NCI-H2227 treated with DMSO at 0.1 percent for 48 hours (cell line): Measurements from ENCODE around the gene MSI2.
A peak's percentile ranks its signal among the peaks of the same experiment; 100 is the strongest.

Source experiments
- DNase-seq: peaks from one replicate; lab custom pipeline; 2025; lab: John Stamatoyannopoulos, UW

MSI2 gene

DNA sequence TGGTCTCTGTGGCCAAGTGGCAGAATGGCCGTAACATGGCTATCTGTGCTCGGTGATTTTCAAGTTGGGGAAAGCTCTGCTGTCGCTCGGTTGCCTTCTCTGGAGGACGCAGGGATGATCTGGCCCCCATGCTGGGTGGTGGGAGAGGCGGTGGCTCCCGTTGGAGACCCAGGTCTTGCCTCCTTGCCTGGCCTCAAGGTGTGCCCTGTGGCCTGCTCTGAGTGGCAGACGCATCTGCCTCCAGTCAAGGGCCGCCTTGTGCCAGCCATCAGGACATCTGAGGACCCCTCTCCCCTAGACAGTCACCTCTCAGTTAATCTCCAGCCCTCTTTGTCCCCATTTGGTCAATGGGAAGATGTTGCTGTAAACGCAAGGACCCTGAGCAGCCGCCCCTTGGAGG, 322.9 kb downstream of the MSI2 start:
- DNase-seq = no peak

DNA sequence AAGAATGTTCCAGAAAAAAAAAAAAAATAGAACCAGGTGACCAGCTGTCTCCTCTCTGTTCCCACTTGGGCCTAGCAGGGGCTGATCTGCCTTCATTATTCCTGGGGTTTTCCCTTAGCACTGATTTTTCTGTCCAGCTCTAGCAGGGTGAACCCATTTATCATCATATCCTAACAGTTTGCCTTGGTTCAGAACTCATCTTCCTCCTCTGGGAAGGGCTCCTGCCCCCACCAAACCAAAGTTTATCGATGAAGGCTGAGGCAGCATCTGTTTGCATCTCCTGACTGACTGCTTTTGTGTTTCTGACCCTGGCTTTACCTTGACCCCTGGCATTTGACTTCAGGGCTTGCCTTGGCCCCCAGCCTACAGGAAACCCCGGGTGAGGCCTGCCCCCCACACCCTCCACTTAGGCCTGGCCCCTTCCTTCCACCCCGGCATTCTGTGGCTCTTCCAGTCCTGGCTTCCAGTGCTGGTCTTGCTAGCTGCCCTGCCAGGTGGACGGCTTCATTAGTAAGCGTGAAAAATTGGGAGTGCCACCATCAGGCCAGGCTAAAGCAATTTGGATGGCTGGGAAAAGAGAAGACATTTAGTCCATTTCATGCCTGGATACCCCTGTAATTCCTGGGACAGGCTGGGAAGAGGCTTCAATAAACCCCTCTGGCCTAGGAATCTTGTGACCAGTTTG, 323.9 kb downstream of the MSI2 start:
- DNase-seq = no peak

DNA sequence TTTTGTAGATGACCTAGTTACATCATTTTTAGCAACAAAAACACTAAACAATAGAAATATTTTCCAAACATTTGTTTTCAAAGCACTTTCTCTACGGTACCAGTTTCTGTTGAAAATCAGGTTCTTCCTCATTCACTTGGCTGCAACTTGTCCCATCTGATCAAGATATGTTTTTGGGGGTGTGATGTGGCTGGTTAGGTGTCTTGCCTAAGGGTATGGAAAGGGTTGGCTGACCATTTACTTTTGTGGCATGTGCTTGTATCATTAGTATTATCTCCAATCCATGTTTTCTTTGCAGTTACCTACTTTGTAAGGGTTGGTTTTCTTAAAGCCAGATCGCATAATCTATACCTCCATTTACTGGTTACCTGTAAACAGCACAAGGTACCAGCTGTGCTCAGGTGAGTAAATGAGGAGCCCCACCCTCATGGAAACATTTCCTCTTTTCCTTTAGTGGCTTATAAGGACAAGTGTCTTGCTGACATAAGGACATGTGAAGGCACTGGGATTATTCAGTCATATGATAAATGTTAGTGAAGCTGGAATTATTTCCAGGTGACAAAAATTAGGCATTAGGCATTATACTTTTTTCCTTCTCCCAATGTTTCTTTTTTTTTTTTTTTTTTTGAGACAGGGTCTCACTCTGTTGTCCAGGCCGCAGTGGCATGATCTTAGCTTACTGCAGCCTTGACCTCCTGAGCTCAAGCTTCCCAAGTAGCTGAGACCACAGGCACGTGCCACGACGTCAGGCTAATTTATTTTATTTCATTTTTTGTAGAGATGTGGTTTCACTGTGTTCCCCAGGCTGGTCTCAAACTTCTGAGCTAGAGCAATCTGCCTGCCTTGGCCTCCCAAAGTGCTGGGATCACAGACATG, 326.8 kb downstream of the MSI2 start:
- no peak for DNase-seq

DNA sequence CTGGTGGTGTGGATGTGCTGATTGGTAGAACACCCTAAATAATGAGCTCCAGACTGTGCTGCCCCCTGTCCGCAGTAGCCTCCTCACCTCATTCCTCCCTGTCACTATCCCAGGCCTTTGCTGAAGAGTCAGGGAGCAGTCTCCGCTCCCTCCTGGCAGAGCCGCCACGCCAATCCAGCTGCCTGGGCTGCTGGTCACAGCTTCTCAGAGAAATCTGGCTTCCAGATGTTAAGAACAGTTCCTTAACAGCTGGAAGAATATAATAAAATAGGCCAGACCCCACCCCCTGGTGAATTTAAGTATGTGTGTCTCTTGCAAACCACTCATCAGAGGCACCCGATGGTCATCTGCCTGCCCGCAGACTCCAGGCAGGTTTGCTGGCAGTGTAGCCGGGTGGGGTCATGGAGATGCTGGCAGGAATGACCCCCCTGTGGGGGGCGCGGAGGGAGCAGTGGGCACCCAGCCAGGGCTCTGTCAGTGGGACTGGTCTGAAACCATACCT, 327.8 kb downstream of the MSI2 start:
- DNase-seq = no peak

DNA sequence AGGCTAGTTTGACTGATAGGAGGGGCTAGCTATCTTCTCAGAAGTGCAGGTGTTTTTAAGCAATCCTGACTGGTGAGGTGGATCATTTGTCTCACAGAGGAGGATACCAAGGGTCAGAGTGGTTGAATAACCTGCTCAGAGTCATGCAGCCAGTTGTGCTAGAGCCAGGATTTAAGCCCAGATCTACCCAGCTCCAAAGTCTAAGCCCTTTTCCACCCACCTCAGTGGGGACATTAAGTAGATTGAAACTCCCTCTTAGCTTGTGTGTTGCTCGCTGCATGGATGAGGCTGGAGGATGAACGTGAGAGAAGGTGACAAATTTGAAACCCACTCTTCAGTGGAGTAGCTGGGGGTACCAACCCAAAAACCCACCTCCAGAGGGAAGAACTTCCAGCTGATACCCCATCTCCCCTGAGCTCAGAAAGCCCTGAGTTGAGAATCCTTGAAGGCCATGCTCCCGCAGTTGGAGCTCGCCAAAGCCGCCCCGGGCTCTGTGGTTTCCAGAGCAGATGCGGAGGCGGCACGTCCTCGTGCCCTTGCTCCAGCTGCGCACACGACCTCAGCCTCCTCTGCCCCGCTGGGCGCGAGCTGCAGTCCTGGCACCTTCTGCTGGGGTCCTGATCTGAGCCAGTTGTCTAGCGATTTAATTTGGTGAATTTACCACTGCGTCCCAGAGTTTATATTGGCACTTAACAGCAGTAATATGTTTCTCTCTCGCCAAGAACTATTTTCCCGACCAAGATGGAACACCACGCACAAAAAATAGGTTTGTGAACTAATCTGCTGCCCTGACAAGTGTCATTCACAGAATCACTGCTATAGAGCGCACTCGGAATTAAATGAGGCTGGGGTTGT, 329.2 kb downstream of the MSI2 start:
- DNase-seq = no peak

DNA sequence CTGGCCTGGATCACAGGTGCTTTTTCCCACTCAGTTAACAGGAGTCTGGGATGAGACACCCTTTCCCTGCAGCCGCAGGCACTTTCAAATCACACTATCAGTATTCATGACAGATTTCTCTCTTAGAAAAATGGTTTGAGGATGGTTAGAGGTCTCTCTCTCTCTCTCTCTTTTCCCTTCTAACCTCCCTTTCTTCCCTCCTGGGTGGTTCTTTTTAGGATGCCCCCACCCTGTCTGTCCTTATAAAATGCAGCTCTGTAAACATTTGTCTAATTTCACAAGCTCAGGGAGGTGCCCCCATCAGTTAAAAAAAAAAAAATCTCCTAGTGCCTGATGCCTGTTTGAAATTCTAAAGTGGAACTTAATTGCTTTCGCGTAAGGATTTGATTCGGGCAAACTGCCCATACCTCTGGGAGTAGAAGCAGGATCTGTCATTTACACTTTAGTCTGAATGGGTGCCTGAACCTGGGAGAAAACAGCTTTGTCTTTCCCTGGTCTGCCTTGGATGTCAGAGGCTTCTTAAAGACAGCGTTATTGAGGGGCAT, 329.9 kb downstream of the MSI2 start:
- no peak for DNase-seq

DNA sequence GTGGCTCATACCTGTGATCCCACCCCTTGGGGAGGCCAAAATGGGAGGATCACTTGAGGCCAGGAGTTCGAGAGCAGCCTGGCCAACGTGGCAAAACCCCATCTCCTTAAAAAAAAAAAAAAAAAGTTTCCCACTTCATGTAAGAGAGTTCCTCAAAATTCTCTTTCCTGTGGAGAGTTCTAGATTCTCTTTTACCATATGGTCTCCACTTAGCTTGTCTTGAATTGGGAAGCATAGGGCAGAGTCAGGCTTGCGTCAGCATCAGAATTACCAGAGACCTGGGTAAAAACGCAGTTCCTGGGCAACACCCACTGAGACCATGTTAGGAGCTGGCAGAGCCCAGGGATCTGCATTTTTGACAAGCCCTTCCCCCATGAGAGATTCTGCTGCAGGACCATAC, 330.4 kb downstream of the MSI2 start:
- DNase-seq = no peak

DNA sequence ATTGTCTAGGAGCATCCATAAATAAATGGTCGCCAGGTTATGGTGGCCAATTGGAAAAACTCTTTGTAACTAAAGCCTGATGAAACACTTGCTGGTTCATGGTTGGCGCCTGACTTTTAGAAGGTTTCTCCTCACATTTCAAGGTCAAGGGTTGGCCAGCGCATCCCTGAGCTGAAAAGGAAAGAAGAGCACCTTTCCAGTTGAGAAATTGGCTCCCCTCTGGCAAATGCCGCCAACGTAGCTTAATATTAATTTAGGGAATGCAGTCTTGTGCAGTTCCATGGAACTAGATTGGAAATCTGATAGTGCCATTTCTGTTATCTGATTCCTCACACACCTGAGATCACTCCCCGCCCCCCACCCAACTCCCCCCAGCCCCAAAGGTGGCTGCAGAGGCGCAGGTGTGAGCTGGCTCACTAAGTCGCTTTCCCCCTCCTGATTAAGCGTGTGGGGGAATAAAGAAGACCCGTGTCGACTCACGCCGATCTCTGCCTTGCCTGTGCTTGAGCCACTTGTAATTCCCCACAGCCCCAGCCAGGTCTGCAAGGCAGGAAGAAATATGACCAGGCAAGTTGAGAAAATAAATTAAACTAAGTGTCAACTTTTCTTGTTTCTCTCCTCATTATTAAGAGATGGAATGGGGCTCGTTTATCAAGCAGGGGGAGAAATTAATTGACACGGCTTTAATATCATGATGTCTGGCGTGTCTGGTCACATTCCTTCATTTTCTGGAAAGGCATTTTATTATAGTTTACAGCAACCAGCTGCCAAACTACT, 331.1 kb downstream of the MSI2 start:
- no peak for DNase-seq

DNA sequence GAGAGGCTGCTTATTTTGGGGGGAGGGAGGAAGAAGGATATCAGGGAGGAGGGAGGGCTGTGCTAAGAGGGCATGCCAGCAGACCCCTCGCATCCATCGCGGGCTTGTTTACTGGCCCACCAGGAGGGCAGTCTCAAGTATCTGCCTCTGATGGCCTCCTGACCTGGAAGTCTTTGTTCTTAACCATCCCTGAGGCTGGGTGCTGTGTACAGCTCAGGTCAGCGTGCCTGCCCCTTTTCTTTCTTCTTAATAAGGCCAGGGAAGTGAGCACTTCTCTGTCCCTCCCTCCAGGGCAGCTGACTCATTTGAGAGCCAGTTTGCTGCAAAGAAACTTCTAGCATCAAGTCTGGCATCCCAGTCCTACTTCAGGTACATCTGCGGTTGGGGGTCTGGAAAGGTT, 331.8 kb downstream of the MSI2 start:
- DNase-seq = no peak

DNA sequence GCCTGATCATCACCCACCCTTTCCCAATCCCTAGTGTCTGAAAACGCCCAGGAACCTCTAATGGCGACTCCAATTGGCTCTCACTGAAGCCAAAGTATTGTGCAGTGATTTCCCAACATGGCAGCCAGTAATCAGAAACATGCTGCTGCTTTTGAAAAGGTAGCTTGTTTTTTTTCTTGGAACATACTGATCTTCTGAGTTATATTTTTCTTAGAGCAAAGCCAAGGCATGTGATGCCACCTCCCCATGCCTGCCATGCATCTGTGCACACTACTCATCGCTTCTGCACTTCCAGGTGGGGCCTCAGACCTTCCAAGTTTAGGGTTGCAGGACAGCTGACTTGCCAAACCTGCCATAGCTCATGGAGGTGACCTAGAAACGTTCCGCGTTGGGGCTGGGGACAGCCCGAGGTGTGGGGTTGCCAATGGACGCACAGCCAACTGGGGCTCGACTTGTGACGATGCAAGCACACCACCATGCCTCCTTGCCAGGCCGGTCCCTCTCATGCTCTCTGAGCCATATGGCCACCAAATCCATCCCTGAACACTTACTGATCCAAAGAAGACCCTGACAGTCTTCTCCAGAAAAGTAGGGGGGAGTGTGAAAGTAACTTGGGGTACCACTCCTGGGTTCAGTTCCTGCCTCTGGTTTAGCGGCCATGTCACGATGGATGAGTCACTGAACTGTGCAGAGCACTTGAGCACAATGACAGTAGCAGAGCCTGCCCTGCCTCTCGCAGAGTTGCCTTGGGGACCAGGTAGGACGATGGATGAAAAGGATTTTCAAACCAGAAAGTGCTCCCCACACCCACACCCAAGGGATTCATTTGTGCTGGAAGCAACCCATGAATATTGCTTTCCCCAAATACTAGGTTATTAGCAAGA, 333.1 kb downstream of the MSI2 start:
- no peak for DNase-seq

DNA sequence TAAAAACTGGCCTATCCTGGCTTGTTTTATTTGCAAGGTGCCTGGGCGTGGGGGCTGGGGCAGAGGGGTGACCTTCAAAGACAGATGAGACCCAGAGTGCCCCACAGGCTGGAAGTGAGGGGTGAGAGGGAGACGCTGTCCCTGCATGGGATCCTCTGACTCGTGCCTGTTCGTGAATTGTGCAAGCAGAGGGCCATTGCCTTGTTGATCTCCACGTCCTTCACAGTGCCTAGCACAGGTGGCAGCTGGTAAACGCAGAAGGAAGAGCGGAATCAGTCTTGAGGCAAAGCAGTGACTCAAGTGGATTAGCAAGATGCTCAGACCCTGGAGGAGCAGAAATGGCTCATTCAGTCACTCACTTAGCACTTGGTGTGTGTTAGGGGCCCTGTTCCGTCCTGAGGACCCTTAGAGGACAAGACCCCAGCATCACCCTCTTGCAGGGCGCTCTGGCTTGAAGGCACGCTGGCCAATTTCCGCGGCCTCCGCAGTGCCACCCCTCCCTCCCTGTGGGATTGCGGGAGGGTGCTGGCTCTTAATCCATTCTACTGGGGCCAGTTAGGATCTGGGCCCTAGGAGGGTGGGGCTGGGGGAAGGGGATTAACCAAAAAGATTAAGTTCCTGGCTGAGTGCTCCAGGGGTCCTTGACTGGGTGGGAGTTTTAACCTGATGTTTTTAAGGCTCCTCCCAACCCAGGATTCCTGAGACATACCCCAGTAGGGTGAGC, 337.6 kb downstream of the MSI2 start:
- DNase-seq = no peak

DNA sequence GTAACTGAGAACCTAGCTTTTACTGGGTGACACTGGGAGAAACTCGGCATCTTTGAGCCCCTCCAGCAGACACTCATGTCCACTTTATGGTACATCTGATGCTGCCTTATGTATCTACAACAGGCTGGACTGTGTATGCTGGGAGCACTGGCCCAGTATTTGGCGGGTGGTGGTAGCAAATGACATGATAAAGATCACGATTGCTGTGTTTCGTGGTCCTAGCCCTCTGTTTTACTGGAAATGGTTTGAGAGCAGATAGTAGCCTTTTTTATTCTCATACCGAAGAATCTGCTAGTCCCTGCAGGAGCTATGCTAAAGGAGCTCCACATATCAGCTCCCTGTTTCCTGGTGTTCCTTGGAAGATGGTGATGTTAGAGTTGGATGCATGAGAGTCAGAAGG, 338.4 kb downstream of the MSI2 start:
- no peak for DNase-seq

DNA sequence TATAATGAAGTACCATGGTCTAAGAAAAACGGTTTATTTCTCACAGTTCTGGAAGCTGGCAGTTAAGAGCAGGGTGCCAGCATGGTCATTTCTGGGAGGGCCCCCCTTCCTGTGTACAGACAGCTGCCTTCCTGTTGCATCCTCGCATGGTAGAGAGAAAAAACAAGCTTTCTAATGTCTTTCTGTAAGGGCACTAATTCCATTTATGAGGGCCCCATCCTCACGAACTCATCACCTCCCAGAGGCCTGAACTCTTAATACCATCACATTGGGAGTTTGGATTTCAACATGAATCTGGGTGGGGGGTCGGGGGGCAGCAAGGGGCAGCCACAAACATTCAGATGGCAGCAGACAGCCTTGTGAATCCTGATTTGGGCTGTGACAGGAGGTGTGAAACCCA, 339.1 kb downstream of the MSI2 start:
- DNase-seq = no peak

DNA sequence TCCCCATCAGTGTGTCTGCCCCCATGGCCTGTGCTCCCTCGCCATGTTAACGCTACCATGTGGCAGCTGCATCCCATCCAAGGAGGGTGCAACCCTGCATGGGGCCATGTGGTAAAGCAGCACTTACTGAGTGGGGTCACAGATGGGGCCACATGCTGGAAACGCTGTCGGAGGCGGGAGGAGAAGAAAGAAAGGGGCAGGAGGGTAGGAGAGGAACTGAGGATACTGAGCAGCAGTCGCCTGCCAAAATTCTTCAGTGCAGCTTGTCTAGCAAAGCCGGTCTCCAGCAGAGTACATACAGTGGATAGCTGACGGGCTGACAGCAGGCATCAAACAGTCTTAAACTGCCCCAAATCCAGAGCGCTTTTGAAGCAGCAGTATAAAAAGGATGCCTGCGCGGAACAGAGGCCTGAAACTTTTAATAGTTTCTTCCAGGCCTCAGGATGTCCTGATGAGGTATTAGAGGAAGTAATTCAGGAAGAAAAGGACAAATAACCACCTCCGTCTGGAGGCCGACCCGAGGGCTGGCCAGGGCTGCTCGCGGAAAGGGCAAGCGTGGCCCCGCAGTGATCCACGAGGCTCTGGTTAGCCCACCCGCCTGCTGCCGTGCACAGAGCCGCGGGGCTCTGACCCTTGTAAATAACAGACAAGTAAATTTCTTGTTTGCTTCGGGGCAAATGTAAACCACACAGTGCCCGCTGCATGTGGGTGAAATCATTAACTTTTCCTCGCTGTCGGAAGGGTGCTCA, 339.8 kb downstream of the MSI2 start:
- no peak for DNase-seq

DNA sequence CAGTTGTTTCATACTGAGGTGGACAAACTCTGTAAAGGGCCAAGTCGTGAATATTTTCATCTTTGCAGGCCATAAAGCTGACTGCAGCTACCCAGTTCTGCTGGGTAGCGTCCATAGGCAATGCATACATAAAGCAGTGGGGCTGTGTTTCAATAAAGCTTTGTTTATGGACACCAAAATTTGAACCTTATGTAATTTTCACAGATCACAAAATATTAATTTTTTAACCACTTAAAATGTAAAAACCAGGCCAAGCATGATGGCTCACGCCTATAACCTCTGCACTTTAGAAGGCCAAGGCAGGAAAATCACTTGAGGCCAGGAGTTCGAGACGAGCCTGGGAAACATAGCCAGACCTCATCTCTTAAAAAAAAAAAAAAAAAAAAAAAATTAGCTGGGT, 340.8 kb downstream of the MSI2 start:
- no peak for DNase-seq

DNA sequence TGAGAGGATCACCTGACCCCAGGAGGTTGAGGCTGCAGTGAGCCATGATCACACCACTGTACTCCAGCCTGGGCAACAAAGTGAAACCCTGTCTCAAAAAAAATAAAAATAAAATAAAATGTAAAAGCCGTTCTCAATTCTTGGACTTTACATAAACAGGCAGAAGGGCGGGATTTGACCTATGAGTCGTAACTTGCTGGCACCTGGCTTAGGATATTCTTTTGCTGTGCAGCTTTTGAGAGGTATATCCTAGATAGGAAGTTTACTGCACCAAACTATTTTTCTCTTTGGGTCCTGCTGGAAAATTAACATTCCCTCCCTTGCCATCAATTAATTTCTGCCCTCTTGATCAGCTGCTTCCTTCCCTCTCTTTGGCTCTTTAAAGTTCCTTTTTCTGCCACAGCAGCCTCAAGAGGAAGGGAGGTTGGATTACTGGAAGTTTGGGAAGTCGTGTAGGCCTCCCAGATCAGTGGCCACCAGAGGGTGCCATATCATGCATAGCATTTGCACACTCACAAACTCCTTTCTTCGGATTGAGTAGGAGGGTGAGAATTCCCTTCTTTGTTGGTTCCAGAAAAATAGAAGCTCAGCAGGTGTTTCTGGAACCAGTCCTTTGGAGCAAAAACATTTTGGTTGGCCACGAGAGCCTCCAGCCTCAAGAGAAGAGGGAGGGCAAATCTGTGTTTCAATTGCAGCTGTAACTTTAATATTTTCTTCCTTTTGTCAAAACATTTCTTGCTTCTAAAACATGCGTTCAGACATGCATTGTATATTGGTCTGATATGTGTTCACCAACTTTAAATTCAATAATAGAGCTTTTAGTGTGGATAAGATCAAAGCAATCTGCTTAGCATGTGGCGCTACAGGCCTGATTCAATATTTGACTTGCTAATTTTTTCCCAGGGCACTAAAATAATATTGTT, 341.5 kb downstream of the MSI2 start:
- DNase-seq = peak; percentile 70

DNA sequence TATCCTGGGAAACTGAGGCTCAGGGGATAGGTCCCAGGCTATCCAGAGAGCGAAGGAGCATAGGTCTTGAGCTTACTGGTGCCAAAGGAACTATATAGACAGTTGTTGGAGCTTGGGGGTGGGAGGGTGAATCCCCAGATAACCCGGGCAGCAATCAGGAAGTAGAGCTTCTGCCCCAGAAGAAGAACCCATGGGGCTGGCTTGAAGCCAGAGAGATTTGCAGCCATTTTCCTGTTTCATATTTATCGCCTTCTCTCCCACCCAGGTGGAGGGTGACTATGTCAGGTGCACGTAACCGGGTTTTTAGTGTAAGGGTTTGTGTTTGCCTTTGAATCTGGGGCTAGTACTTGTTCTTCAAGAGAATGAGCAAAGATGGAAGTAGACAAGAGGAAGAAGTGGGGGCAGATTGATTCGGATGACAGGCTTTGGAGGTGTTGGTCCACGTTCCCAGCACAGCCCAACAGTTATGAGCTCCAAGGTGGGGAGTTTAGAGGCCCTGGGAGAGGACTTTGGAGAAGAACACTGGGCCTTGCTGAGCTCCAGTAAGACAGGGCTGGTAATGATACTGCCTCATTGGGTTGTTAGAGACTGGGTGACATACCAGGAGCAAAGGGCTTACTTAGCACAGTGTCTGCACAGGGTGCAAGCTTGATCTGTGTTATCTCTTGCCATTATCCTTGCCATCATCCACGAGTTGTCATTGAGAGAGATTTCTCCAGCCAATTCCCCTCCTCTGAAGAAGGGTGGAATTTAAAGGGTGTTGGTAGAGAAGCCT, 343.1 kb downstream of the MSI2 start:
- no peak for DNase-seq
